GM06990 (cell line): ENCODE measurements around the gene WDR43.
"Not testable (repeated sequence)": the region's sequence is repeated elsewhere in the genome, so short reads cannot be mapped to it uniquely, and the experiment has no call there.

Experiments
- DNase-seq: peaks from one replicate; pipeline ENCODE4 v3.0.0-alpha.2; 2011; ENCODE audit not compliant: insufficient read length; ENCODE audit errors: extremely low read depth
- H3K27me3 ChIP-seq: replicated peaks from 2 replicates; pipeline ENCODE4 v1.6.0; 2011; ENCODE audit warnings: low read length; ENCODE audit not compliant: control insufficient read depth, insufficient read depth
- H3K36me3 ChIP-seq: 2 replicates; pipeline ENCODE4 v1.5.1; 2011; ENCODE audit warnings: low read length; ENCODE audit not compliant: control insufficient read depth, insufficient read depth
- H3K4me3 ChIP-seq: replicated peaks from 2 replicates; pipeline ENCODE4 v1.5.1; 2011; ENCODE audit warnings: low read depth, mild to moderate bottlenecking, control low read depth, low read length
- CTCF ChIP-seq: IDR thresholded peaks from 2 replicates; pipeline ENCODE4 v1.5.1; 2011; ENCODE audit warnings: low read length, control low read depth, mild to moderate bottlenecking, inconsistent platforms; ENCODE audit not compliant: insufficient read depth, poor library complexity, severe bottlenecking

The WDR43 gene

DNA sequence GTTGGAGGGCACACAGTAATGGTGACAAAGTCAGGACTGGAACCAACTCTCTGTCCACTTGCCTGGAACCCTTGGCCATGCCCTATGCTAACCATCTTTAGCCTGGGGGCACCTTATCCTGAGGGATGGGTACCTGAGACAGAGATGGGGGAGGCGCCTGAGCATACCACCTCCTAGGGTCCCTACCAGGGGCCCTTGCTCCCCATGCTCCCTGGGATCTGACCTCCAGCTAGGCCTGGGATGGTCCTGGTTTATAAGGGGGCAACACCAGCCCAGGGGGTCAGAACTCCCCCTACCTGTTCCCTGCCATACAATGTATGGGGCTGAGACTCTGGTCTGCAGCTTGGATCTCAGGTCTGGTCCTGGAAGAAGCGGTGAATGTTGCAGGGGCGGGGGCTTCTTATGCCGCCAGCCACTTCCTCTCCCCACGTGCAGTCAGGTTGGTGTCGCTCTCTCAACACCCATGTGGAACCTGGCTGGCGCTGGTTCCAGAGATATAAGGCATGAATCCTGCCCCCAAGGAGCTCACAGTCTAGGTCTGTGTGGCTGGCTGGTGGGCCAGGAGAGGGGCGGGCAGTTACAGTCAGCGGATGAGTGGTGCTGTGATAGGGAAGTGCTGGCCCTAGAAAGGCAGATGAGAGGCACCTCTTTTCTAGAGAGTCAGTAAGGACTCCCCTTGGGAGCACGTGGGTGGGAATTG is 82.9 kb downstream of the WDR43 start:
- no peaks in the 10 kb centered on the region; the same call in 1 of the 2 replicates for H3K27me3 ChIP-seq
- H3K4me3 ChIP-seq = no peak overlapping the region
- DNase-seq = no peak
- H3K36me3 ChIP-seq = no peaks in the 10 kb centered on the region
- no peak for TF ChIP-seq CTCF

- not testable (repeated sequence) for H3K27me3 ChIP-seq, H3K36me3 ChIP-seq, DNase-seq, H3K4me3 ChIP-seq
Observed at GRCh38 chr2:28978001-28978400, 83.5 kb downstream of the WDR43 start.

DNA sequence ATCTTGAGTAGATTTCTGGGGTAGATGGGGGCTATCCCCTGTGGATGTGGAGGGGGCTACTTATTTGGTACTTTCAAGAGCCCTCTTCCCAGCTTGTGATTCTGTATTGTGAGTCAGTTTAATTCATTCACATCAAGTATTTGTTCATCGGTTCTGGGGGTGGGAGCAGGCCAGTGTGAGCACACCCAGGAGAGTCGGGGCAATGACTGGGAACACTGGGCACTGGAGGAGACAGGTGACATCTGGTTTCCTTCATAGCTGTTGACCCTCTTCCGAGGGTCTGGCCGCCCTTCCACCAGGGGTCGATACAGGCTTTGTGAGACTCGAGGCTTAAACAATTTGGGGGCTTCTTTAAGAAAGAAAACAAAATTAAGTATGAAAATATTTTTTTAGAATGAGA is 84.1 kb downstream of the WDR43 start:
- no peak for TF ChIP-seq CTCF
- H3K4me3 ChIP-seq = no peak overlapping the region
- DNase-seq = no peak
- no peaks in the 10 kb centered on the region for H3K36me3 ChIP-seq
- no peaks in the 10 kb centered on the region; the same call in 1 of the 2 replicates for H3K27me3 ChIP-seq

DNA sequence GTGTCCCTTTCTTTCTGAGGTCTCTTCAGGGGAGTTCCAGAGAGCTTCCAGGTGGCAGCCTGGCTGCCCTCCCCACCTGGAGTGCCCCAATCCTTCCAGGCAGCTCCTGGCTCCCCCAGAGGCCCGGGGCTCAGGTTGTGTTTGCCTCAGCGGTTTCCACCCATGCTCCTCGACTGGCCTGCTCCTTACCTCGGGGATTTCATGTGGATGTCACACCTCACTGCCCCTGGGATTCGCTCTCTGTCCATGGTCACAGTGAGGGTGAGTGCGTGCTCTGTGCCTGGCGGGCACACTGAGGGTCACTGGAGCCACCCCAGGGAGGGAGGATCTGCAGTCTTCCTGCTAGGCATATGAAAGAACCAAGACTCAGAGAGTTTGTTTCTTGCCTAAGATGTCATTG is 84.6 kb downstream of the WDR43 start:
- H3K27me3 ChIP-seq = no peaks in the 10 kb centered on the region; the same call in 1 of the 2 replicates
- DNase-seq = no peak
- H3K36me3 ChIP-seq = no peaks in the 10 kb centered on the region
- no peak overlapping the region for H3K4me3 ChIP-seq
- TF ChIP-seq CTCF = no peak

DNA sequence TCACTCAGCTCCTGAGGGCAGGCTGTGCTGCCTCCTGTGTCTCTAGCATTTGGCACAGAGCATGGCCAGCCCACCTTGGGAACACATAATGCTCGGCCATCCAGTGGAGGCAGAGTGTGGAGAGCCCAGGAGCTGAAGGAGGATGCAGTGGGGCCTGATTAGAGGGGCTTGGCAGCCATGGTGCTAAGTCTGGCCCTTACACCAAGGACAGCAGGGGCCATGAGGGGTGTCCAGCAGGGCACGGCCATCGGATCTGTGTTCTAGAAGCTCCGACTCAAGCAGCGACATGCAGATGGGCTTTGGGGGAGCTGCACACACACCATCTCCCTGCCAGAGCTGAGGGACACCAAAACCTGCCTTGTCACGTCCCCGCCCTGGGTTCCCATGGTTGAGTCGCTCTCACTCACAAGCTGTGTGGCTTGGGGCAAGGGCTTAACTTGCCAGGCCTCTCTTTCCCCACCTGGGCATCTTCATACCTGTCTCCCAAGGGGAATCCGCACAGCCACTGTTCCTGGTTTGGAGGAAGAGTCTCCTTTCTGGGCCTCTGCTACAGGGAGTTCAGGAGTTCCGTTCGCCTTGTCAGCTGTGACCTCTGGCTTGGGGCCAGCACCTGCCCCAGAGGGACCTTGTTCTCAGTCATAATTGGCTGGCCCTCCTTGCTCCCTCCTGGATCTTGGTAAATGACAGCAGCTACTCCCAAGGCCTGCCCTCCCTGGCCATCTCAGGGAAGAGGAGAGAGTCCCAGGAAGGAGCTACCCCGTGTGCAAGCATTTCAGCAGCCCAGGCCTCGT is 85.3 kb downstream of the WDR43 start:
- H3K36me3 ChIP-seq = no peaks in the 10 kb centered on the region
- TF ChIP-seq CTCF = no peak
- no peak overlapping the region for H3K4me3 ChIP-seq
- no peaks in the 10 kb centered on the region; the same call in 1 of the 2 replicates for H3K27me3 ChIP-seq
- no peak for DNase-seq

DNA sequence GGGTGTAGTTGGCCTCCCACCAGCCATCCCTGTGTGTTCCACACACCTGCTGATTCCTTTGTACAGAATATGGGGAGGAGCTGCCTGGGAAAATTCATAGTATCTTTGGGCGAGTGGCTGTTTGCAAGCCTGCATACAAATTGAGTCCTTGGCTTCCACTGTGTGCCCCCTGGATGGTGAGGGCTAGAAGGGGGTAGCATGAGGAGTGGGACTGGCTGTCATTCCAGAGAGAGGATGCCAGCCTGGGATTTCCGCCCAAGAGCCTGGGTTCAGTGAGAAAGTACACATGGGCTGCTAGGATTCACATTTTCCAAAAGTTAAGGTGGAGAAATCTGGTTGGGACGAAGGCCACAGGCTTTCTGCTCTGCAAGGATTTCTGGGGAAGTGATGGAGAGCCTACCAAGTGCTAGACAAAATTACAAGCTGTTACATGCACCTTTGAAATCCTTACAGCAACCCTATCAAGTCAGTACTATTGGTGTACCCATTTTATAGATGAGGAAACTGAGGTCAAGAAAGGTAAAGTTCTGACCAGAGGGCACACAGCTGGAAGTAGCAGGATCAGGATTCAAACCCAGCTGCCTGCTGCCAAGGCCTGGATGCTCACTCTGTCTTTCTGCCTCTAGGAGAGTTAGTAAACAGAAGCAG is 86.0 kb downstream of the WDR43 start:
- TF ChIP-seq CTCF = no peak
- no peak overlapping the region for H3K4me3 ChIP-seq
- H3K36me3 ChIP-seq = no peaks in the 10 kb centered on the region

More for the DNA sequence above, 86.0 kb downstream of the WDR43 start:
- no peaks in the 10 kb centered on the region; the same call in 1 of the 2 replicates for H3K27me3 ChIP-seq
- no peak for DNase-seq
